Endothelial cell (in vitro differentiated cells): ENCODE measurements around the gene LOXL1. TPM values are rescaled to one million over a fixed set of nuclear protein-coding genes. Genes with fewer than 3 reads are reported as not detected.

Experiments used
- DNase-seq: peaks from one replicate; pipeline ENCODE4 v3.0.0; 2021; ENCODE audit warnings: low spot score
- H3K27ac Mint-ChIP-seq: one replicate; pipeline ENCODE4 v1.8.0; 2021; ENCODE audit warnings: mixed read lengths, inconsistent platforms; ENCODE audit not compliant: unreplicated experiment
- H3K27me3 Mint-ChIP-seq: one replicate; pipeline ENCODE4 v1.8.0; 2021; ENCODE audit warnings: mild to moderate bottlenecking, moderate library complexity, mixed read lengths, inconsistent platforms; ENCODE audit not compliant: unreplicated experiment
- H3K36me3 Mint-ChIP-seq: one replicate; pipeline ENCODE4 v1.8.0; 2021; ENCODE audit warnings: mild to moderate bottlenecking, low read depth, mixed read lengths, inconsistent platforms; ENCODE audit not compliant: unreplicated experiment
- H3K4me1 Mint-ChIP-seq: one replicate; pipeline ENCODE4 v1.8.0; 2021; ENCODE audit warnings: mild to moderate bottlenecking, mixed read lengths, inconsistent platforms; ENCODE audit not compliant: unreplicated experiment
- H3K4me3 Mint-ChIP-seq: one replicate; pipeline ENCODE4 v1.8.0; 2021; ENCODE audit warnings: mild to moderate bottlenecking, mixed read lengths, inconsistent platforms; ENCODE audit not compliant: unreplicated experiment
- H3K9me3 Mint-ChIP-seq: one replicate; pipeline ENCODE4 v1.8.0; 2021; ENCODE audit warnings: mixed read lengths, inconsistent platforms; ENCODE audit not compliant: unreplicated experiment
- CTCF ChIP-seq: fragments of 200-600 bp; sonication (generic); IDR thresholded peaks from one replicate; pipeline ENCODE4 v1.5.0; 2021; ENCODE audit warnings: antibody characterized with exemption; ENCODE audit not compliant: unreplicated experiment
- total RNA-seq: library from RNA; stranded (reverse); fragmentation: NEBNext Ultra II Directional; extraction: Animal tissue kit (Norgen Biotek cat#: 25700); gene quantifications from one replicate; pipeline ENCODE4 v1.2.1, GENCODE V29; 2021; ENCODE audit not compliant: unreplicated experiment

Gene LOXL1
- total RNA-seq, 1 donor from 2014 or later, result 156 TPM

- H3K4me3 Mint-ChIP-seq, result peak overlapping the region; percentile 97
- peaks cover 53% of the 10 kb centered on the region for H3K4me1 Mint-ChIP-seq
- peak overlapping the region; percentile 80 for H3K27ac Mint-ChIP-seq
- TF ChIP-seq CTCF, result no peak
- no peaks in the 10 kb centered on the region for H3K9me3 Mint-ChIP-seq
- DNase-seq, result peak; percentile 30
- H3K27me3 Mint-ChIP-seq, result peaks cover 9% of the 10 kb centered on the region
- H3K36me3 Mint-ChIP-seq, result peaks cover 16% of the 10 kb centered on the region
These were observed 70.7 kb downstream of the LOXL1 start for GRCh38 chr15:73996939-73997338.

- no peak overlapping the region for H3K4me3 Mint-ChIP-seq
- no peak for TF ChIP-seq CTCF
These were observed 71.7 kb downstream of the LOXL1 start for GRCh38 chr15:73997986-73998385.

More at GRCh38 chr15:73997986-73998385, 71.7 kb downstream of the LOXL1 start:
- Mint-ChIP-seq H3K36me3 (peaks cover 16% of the 10 kb centered on the region), H3K9me3 (no peaks in the 10 kb centered on the region), H3K4me1 (peaks cover 47% of the 10 kb centered on the region), H3K27ac (no peak overlapping the region), H3K27me3 (peaks cover 9% of the 10 kb centered on the region)
- no peak for DNase-seq

Other genes starting within 250 kb of the LOXL1 start
- gene CD276, start 242.1 kb upstream of the LOXL1 start, total RNA-seq, result 552 TPM
- gene INSYN1, start 173.1 kb upstream of the LOXL1 start, total RNA-seq, result 4.8 TPM
- gene TBC1D21, start 52.9 kb upstream of the LOXL1 start, total RNA-seq, result not detected
- 14.3 TPM for gene STOML1, start 65.8 kb downstream of the LOXL1 start, total RNA-seq
- gene PML, start 68.3 kb downstream of the LOXL1 start, total RNA-seq, result 161 TPM
- gene GOLGA6A, start 156.1 kb downstream of the LOXL1 start, total RNA-seq, result 0.85 TPM
- gene ISLR2, start 204.1 kb downstream of the LOXL1 start, total RNA-seq, result 0.21 TPM
- 0.51 TPM for gene ISLR, start 247.2 kb downstream of the LOXL1 start, total RNA-seq